GM12872 (cell line): ENCODE results near the gene PLPPR3.
A peak's percentile ranks its signal among the peaks of the same experiment; 100 is the strongest.

ENCODE experiments used
- CTCF ChIP-seq: IDR thresholded peaks from 3 replicates; pipeline ENCODE4 v1.5.1; 2011; ENCODE audit warnings: low read depth, mild to moderate bottlenecking, low read length, moderate library complexity; ENCODE audit not compliant: insufficient read depth

PLPPR3 gene

GRCh38 chr19:802498-803098 is 19.2 kb downstream of the PLPPR3 start:
- TF ChIP-seq CTCF, result no peak

- TF ChIP-seq CTCF, result no peak
Observed at GRCh38 chr19:801861-802497, 19.8 kb downstream of the PLPPR3 start.

GRCh38 chr19:801030-801860 is 20.5 kb downstream of the PLPPR3 start:
- no peak for TF ChIP-seq CTCF

GRCh38 chr19:800360-801029 is 21.3 kb downstream of the PLPPR3 start:
- TF ChIP-seq CTCF, result no peak

GRCh38 chr19:799076-799881 is 22.5 kb downstream of the PLPPR3 start:
- TF ChIP-seq CTCF, result 0 out of 3 replicates have a peak, but pooled peaks have one; percentile 4

- no peak for TF ChIP-seq CTCF
Observed at GRCh38 chr19:798415-799075, 23.2 kb downstream of the PLPPR3 start.
